ENCODE results near the gene FMO3.
A peak's percentile ranks its signal among the peaks of the same experiment; 100 is the strongest.

Gene FMO3

DNA sequence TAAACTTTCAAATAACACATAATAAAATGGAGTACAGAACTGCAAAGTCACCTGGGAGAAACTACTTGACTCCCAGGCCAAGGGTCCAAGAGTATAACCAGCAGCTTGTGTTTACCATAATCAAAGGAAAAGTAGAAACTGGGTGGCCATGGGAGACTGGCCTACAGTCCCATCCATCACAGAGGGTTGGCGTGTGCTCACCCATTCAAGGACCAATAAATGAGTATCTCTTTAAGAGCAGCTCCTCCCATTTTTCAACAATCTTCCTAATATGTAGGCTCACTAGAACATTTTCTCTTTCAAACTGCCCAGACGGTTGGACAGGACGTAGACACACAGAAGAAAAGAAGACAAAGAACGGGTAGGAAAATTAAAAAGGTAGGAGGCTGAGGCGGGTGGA lies at the start of gene FMO3:
Gene FMO3 (plus strand): TSS at position 302 of the 400 bp plus-strand sequence. CDS start 1,754 bp downstream, outside the sequence.
- intact Hi-C loops (cut with DNase I), result no loop called here
- DNase-seq, result no peak

DNA sequence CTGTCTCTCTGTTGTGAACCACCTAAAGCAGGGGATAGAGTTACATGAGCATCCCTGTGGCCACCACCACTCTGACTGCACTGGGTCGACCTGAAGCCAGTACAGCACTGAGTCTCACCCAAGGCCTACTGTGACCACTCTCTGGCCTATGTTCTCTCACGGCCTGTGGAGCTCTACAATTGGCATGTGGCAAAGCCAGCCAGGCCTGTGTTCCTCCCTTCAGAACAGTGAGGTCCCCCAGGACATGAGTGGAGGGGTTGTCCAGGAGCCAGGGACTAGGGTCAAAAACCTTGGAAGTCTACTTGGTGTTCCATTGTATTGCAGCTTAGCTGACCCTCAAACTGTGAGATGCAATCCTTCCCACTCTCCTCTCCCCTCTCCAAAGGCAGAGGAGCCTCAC lies 42.7 kb upstream of the FMO3 start:
- no peak for DNase-seq
- intact Hi-C loops (cut with DNase I), result no loop called here

GRCh38 chr1:171052977-171053376 lies 37.7 kb upstream of the FMO3 start:
- intact Hi-C loops (cut with DNase I), result no loop called here
- DNase-seq, result no peak

DNA sequence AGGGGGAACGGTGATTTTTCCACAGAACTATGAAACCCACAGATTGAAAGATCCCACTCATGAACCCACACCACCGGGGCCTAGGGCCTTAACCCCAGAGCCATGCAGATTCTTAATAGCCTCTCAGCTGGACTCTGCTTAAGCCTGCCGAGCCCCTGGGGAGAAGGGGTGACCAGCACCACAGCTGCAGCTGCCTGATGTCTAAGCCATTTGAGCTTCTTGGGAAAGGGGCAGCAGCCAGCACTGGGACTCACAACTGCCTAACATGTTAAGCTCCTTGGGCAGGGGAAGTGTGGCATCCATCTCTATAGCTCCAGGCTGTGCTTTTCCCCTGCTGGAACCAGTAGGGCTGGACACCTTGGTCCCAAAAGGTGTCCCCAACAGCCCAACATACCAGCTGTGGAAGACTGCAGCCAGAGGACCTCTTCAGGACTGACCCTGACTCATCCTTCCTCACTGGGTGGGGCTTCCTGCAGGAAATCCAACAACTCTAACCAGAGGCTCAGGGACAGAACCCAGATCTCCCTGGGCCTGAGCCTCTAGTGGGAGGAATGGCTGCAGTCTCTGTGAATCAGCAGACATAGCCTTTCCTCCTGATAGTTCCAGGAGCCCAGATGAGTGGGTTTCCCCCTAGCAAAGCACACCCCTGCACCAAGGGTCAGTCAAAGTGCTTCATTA lies 34.6 kb upstream of the FMO3 start:
- no peak for DNase-seq
- intact Hi-C loops (cut with DNase I), result no loop called here

- intact Hi-C loops (cut with DNase I), result no loop called here
These were observed 29.1 kb upstream of the FMO3 start for GRCh38 chr1:171061425-171062143.

GRCh38 chr1:171062902-171063301 lies 27.8 kb upstream of the FMO3 start:
- DNase-seq, result no peak
- intact Hi-C loops (cut with DNase I), result no loop called here

More at GRCh38 chr1:171061425-171062143, 29.1 kb upstream of the FMO3 start:
- no peak for DNase-seq

DNA sequence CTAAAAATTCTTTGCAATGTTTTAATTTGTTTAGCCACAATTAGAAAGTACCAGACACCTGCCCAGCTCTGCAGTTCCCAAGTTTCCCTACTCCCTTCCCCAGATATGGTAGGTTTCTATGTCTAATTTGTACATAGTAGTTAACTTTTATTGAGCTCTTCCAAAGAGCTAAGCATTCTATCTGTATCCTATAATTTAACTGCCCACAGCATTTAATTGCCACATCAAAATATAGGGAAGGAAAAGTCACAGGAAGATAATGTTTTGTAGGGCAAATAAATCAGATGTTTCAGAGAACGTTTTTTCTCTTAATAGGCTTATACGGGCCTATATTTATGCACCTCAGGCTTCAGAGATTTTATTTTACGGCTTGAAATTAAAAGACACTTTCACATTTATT lies 15.7 kb upstream of the FMO3 start:
- intact Hi-C loops (cut with DNase I), result no loop called here
- no peak for DNase-seq

- DNase-seq, result peak in 1 of 42 donors; percentile 2
- intact Hi-C loops (cut with DNase I), result no loop called here
These were observed 9.4 kb upstream of the FMO3 start for GRCh38 chr1:171081314-171081753.

DNA sequence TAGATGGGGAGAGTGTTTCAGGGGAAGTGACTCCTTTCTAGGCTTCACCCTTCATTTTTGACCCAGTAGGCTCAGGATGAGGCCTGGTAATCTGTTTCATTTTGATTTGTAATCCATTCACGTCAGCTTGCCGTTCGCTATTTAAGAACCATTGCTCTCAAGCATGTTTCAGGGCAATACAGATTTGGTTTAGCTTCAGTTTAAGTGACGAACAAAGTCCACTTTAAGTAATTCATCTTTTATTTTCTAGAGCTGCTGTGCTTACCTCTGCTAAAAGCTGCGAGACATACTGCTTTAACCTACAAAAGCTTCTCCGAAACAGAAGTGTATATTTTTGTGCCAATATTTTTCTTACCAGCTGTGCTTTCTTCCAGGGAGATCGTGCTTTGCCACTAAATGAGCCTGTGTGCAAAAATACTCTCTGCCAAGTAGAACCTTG lies 8.9 kb upstream of the FMO3 start:
- DNase-seq, result peak in 4 of 42 donors; percentile 2 to 36 (median 5)
- intact Hi-C loops (cut with DNase I), result no loop called here

- DNase-seq, result no peak
- intact Hi-C loops (cut with DNase I), result no loop called here
These were observed 8.1 kb upstream of the FMO3 start for GRCh38 chr1:171082606-171083005.

- no peak for DNase-seq
- intact Hi-C loops (cut with DNase I), result no loop called here
These were observed 7.5 kb upstream of the FMO3 start for GRCh38 chr1:171083222-171083621.

GRCh38 chr1:171084091-171084490 lies 6.6 kb upstream of the FMO3 start:
- intact Hi-C loops (cut with DNase I), result no loop called here
- no peak for DNase-seq

DNA sequence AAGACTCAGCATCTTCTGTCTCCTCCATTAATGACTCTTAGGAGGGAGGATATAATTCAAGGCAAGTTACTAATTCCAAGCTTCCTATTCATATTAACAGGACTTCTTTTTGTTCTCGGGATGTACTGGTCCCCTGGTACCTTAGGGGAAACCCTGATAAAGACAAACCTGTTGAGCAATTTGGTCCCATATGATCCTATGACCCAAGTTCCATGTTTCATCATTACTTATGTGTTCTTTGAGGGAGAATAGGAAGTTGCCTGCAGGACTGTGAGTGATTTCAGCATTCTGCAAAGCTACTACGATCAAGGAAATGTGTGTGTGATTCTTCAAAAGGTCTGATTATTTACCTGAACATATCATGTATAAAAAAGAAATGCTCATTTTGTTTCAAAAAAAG lies 5.8 kb upstream of the FMO3 start:
- no peak for DNase-seq
- intact Hi-C loops (cut with DNase I), result no loop called here

GRCh38 chr1:171087896-171088295 lies 2.8 kb upstream of the FMO3 start:
- intact Hi-C loops (cut with DNase I), result no loop called here
- no peak for DNase-seq

DNA sequence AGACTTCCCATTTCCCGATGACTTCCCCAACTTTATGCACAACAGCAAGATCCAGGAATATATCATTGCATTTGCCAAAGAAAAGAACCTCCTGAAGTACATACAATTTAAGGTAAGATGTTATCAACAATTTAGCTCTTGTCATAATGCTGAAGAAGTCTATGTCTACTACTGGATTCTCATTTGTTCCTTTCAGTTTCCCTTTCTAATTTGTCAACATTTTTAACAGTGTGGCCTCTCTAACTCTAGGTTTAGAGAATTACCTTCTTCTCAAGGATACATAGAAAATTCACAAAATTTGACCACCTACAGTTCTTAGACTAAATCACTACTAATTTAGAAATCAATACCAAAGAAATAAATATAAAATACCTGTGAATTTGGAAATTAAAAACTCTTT lies 13.2 kb downstream of the FMO3 start:
- intact Hi-C loops (cut with DNase I), result no loop called here

DNA sequence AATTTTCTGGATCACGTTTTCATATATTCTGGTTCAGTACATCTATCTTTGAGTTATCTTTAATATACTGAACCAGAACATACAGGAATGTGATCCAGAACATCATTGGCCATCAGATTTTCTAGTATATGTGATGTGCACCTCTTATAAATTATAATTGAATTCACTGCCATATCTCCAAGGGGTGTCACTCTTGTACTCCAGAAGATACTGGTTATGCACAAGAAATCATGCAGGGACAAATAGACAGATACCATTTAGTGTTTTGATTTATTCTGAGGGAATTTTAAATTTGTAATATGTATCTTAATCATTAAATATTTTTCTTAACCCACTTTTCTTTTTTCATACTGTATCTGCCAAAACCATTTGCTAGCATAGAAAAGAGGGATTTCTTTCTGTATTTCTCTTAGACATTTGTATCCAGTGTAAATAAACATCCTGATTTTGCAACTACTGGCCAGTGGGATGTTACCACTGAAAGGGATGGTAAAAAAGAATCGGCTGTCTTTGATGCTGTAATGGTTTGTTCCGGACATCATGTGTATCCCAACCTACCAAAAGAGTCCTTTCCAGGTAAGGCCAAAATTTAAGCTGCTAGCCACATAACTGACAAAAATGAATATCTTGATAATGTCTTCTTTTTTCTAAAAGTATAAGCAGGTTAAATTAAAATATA lies 16.7 kb downstream of the FMO3 start:
- intact Hi-C loops (cut with DNase I), result no loop called here
- no peak for DNase-seq

More for the DNA sequence above, 13.2 kb downstream of the FMO3 start:
- no peak for DNase-seq

DNA sequence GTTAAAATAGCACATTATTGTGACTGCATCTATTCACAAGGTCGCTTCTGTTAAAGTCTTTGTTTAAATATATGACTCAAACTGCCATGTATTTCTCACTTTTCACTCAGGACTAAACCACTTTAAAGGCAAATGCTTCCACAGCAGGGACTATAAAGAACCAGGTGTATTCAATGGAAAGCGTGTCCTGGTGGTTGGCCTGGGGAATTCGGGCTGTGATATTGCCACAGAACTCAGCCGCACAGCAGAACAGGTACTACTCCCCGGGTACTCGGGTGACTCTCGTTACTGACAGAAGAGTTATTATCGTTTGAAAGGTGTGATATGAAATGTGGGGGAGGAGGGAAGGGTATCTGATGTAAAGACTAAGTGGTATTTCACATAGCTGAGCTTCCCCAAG lies 17.3 kb downstream of the FMO3 start:
- intact Hi-C loops (cut with DNase I), result no loop called here

DNA sequence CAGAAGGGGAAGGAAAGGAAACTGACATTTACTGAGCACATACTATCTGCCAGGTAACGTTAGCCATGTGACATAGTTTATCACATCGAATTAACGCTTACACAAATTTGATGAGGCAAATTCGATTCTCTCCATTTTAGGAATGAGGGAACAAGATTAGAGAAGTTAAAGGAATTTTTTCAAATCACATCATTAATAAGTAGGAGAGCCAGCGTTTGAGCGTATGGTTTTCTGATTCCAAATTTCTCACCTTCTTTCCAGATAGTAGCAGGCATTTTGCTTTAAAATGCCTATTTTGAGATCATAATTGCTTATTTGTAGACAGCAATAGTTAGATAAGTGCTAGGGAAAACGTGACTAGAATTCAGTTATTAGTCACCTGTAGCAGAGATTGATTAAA lies 19.3 kb downstream of the FMO3 start:
- no peak for DNase-seq

More for the DNA sequence above, 17.3 kb downstream of the FMO3 start:
- no peak for DNase-seq

DNA sequence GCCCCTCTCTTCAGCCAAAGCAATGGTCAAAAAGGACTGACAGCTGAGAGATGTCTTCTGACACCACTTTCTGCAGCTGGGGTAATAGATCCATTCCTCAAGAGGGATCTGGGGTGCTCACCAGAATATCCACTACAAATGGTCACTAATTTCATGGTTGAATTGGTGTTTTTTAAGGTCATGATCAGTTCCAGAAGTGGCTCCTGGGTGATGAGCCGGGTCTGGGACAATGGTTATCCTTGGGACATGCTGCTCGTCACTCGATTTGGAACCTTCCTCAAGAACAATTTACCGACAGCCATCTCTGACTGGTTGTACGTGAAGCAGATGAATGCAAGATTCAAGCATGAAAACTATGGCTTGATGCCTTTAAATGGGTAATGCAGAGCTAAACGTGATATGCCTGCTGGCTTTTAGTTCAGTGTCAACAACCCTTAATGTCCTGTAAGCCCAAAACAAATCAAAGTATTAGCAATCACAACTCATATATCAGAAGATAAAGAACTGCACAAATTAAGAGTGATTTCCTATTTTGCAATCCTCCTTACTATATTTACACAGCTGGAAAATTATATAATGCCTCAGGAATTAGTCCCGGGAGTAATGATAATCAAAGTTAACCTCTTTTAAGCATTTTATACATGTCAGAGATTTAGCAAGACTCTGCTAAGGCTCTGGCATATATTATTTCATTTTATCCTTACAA lies 20.1 kb downstream of the FMO3 start:
- no peak for DNase-seq
- intact Hi-C loops (cut with DNase I), result no loop called here

More for the DNA sequence above, 19.3 kb downstream of the FMO3 start:
- intact Hi-C loops (cut with DNase I), result no loop called here

DNA sequence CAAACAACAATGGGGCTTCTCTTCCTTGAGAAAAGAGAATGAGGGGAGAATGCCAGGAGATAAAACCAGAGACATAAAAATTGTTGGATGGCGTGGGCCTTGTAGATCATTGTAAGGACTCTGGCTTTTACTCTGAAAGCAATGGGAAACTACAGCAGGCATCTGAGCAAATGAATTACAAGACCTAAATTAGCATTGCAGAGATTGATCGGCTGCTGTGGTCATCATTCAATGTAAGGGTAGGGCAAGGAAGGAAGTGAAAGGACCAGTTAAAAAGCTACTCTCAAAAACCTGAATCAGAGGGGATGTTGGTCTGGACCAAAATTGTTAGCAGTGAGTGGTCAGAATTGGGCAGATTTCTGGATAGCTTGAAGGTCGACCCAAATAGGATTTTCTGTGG lies 21.4 kb downstream of the FMO3 start:
- no peak for DNase-seq
- intact Hi-C loops (cut with DNase I), result no loop called here

Measured in head of caudate nucleus (tissue), 42 donors.